ENCODE data around the gene MARCHF7.

- TF ChIP-seq EZH2phosphoT487 (IDR thresholded peaks at IDR 0.05; ENCODE audit: borderline replicate concordance, low read length) = no peak
- no peak for TF ChIP-seq CTCF (conservative IDR thresholded peaks at IDR 0.05; ENCODE audit: low read depth, low read length)
- TF ChIP-seq EZH2 (IDR thresholded peaks at IDR 0.05; ENCODE audit: low read length, unreplicated experiment) = no peak
Measured at GRCh38 chr2:159714247-159714930, 2.1 kb downstream of the MARCHF7 start.
